K562 (cell line): ENCODE results near the gene ARV1. TPM values are rescaled to one million over a fixed set of nuclear protein-coding genes. Genes with fewer than 3 reads are reported as not detected.
A peak's percentile ranks its signal among the peaks of the same experiment; 100 is the strongest.

Source experiments
- ATF1 ChIP-seq, 2 experiments: fragments of 450-650 bp in 1 of 2; IDR thresholded peaks; 2 replicates each; pipeline ENCODE4 v1.6.1; 2016; ENCODE audit warnings: missing compliant biosample characterization in 1 of 2, missing genetic modification characterization in 1 of 2
- ATF7 ChIP-seq: fragments of 450-650 bp; IDR thresholded peaks from 2 replicates; pipeline ENCODE4 v1.7.1; 2014; ENCODE audit warnings: mild to moderate bottlenecking, moderate library complexity
- EP300 ChIP-seq: IDR thresholded peaks from 2 replicates; pipeline ENCODE4 v1.6.1; 2012; ENCODE audit warnings: low read length, improper control_type of control experiment
- JUN ChIP-seq, 2 experiments: sonication (generic) in 1 of 2; formaldehyde crosslinking in 1 of 2; IDR thresholded peaks; 2 replicates each; pipeline versions ENCODE4 v1.6.1 to v1.8.0; 2012 to 2022; ENCODE audit warnings: borderline replicate concordance in 2 of 2, mild to moderate bottlenecking in 2 of 2, improper control_type of control experiment in 1 of 2, low read depth in 1 of 2, low read length in 1 of 2, missing genetic modification reagents in 1 of 2
- JUNB ChIP-seq: fragments of 450-650 bp; formaldehyde crosslinking; conservative IDR thresholded peaks from 2 replicates; pipeline ENCODE4 v1.4.0; 2020; ENCODE audit warnings: mild to moderate bottlenecking
- L3MBTL2 ChIP-seq: fragments of 450-650 bp; IDR thresholded peaks from 2 replicates; pipeline ENCODE4 v1.6.1; 2016; ENCODE audit warnings: mild to moderate bottlenecking, moderate library complexity
- MAFF ChIP-seq: IDR thresholded peaks from 2 replicates; pipeline ENCODE4 v1.6.1; 2012; ENCODE audit warnings: low read length, improper control_type of control experiment
- MED1 ChIP-seq: sonication (generic); formaldehyde crosslinking; IDR thresholded peaks from 2 replicates; pipeline ENCODE4 v1.8.1; 2023; ENCODE audit warnings: missing genetic modification reagents, borderline replicate concordance
- MXD1 ChIP-seq: fragments of 250-450 bp; sonication (Bioruptor Pico); IDR thresholded peaks from 2 replicates; pipeline ENCODE4 v1.8.0; 2021; ENCODE audit warnings: borderline replicate concordance, mild to moderate bottlenecking, moderate library complexity; ENCODE audit not compliant: poor library complexity, severe bottlenecking
- NCOA1 ChIP-seq: fragments of 450-650 bp; IDR thresholded peaks from 2 replicates; pipeline ENCODE4 v1.6.1; 2016; ENCODE audit warnings: low read depth
- NRF1 ChIP-seq, 2 experiments: fragments of 450-650 bp; IDR thresholded peaks in 1 of 2; conservative IDR thresholded peaks in 1 of 2; 2 replicates each; pipeline ENCODE4 v1.6.1; 2014; ENCODE audit warnings: mild to moderate bottlenecking in 2 of 2
- SRF ChIP-seq, 2 experiments: fragments of 250-450, 450-650 bp in 1 of 2; sonication (Bioruptor Pico) in 1 of 2; sonication (generic) in 1 of 2; formaldehyde crosslinking; IDR thresholded peaks; 2 replicates each; pipeline versions ENCODE4 v1.5.0 to v1.5.1; 2020 to 2022; ENCODE audit warnings: mild to moderate bottlenecking in 1 of 2, missing genetic modification reagents in 1 of 2
- TEAD1 ChIP-seq, 2 experiments: fragments of 450-650 bp in 1 of 2; sonication (generic) in 1 of 2; formaldehyde crosslinking; IDR thresholded peaks; 2 replicates each; pipeline versions ENCODE4 v1.4.0 to v1.8.0; 2020 to 2022; ENCODE audit warnings: mild to moderate bottlenecking in 2 of 2, missing genetic modification reagents in 1 of 2
- YY1 ChIP-seq, 3 experiments: IDR thresholded peaks; 2 replicates each; pipeline ENCODE4 v1.6.1; 2011; ENCODE audit warnings: low read length in 2 of 3, mild to moderate bottlenecking in 2 of 3, moderate library complexity in 2 of 3, borderline replicate concordance in 1 of 3, control low read depth in 1 of 3, low read depth in 1 of 3; ENCODE audit not compliant: insufficient read depth in 3 of 3, insufficient replicate concordance in 2 of 3, control insufficient read depth in 1 of 3, insufficient read length in 1 of 3; ENCODE audit errors: extremely low read depth in 1 of 3
- ZBTB26 ChIP-seq: fragments of 450-650 bp; formaldehyde crosslinking; IDR thresholded peaks from 2 replicates; pipeline ENCODE4 v1.4.0; 2022; ENCODE audit warnings: missing genetic modification characterization
- ZNF41 ChIP-seq: fragments of 250-450 bp; sonication (Bioruptor Pico); conservative IDR thresholded peaks from 2 replicates; pipeline ENCODE4 v1.4.0; 2020; ENCODE audit warnings: mild to moderate bottlenecking
- ZNF518B ChIP-seq: fragments of 250-450 bp; sonication (Bioruptor Pico); IDR thresholded peaks from 2 replicates; pipeline ENCODE4 v1.5.0; 2021; ENCODE audit warnings: mild to moderate bottlenecking, moderate library complexity
- ZNF589 ChIP-seq: fragments of 200-800 bp; sonication (Bioruptor generic); IDR thresholded peaks from 2 replicates; pipeline ENCODE4 v1.6.1; 2016; ENCODE audit warnings: low read depth, missing genetic modification characterization, missing compliant biosample characterization
- ZNF655 ChIP-seq: fragments of 250-450 bp; sonication (Bioruptor Pico); IDR thresholded peaks from 2 replicates; pipeline ENCODE4 v1.5.0; 2021
- polyA plus RNA-seq, 8 experiments: library from polyadenylated mRNA; depleted of rRNA in 4 of 8; stranded (reverse) in 5 of 8; unstranded in 3 of 8; fragments of >200 nt; fragmentation: Nextera tagmentation in 2 of 8; fragmentation: Illumina TruSeq in 1 of 8; extraction: Ambion mirVana in 2 of 8; extraction: Trizol in 1 of 8; gene quantifications; 2 replicates each; pipeline versions ENCODE4 v1.2.1 to v1.2.3, GENCODE V29; 2011 to 2014; ENCODE audit warnings: inconsistent platforms in 1 of 8, missing spikeins in 1 of 8
- total RNA-seq, 7 experiments: library from RNA; depleted of rRNA in 6 of 7; stranded (reverse); fragments of >200 nt in 6 of 7; fragmentation: Illumina TruSeq in 2 of 7; extraction: Trizol in 2 of 7; gene quantifications; 2 replicates each; pipeline versions ENCODE4 v1.2.1 to v1.2.3, GENCODE V29; 2011 to 2021; ENCODE audit warnings: low replicate concordance in 1 of 7

ARV1 gene
- total and polyA plus RNA-seq, 9 of the 15 experiments (the other 6 are each of a cell fraction or from before 2014, with no cell fraction given): 54.8 to 139 (median 74.0) TPM

- TF ChIP-seq ZBTB26 (peak; percentile 6; the same call in 1 of the 2 replicates), YY1 (IDR thresholded peaks at IDR 0.05; ENCODE audit: borderline replicate concordance in 1 of 3, control insufficient read depth in 1 of 3, extremely low read depth in 1 of 3, insufficient read depth in 3 of 3, insufficient read length in 1 of 3, insufficient replicate concordance in 2 of 3, low read depth in 1 of 3, low read length in 2 of 3) (peak in 1 of 3 experiments; percentile 32), TEAD1 (CRISPR knock-in tag; IDR thresholded peaks at IDR 0.05) (peak; percentile 75 to 91), NCOA1 (peak; percentile 95), NRF1 (conservative IDR thresholded peaks at IDR 0.05 in 1 of 2, IDR thresholded peaks at IDR 0.05 in 1 of 2) (peak; percentile 56 to 68; a peak in 3 of 4 replicates), JUN (IDR thresholded peaks at IDR 0.05; ENCODE audit: borderline replicate concordance, low read depth, low read length) (peak; percentile 96), JUN (CRISPR knock-in tag; IDR thresholded peaks at IDR 0.05; ENCODE audit: borderline replicate concordance) (0 out of 2 replicates have a peak, but pooled peaks have one; percentile 23), JUNB (peak; percentile 83; the same call in 1 of the 2 replicates), ZNF655 (CRISPR knock-in tag) (no peak), EP300 (peak; percentile 97), ZNF518B (CRISPR knock-in tag) (no peak), MAFF (peak; percentile 66), ATF1 (CRISPR knock-in tag; IDR thresholded peaks at IDR 0.05) (no peak), ATF1 (tag; IDR thresholded peaks at IDR 0.05) (peak; percentile 92), L3MBTL2 (peak; percentile 93), MED1 (no peak), SRF (CRISPR knock-in tag; IDR thresholded peaks at IDR 0.05) (peak; percentile 23 to 88; a peak in 2 of 4 replicates), ZNF41 (peak; percentile 87), ZNF589 (CRISPR knock-in tag) (peak; percentile 91), MXD1 (CRISPR knock-in tag) (peak; percentile 28), ATF7 (peak; percentile 98)
Measured at GRCh38 chr1:231049121-231049979, 70.5 kb downstream of the ARV1 start (continued).
